CD4-positive, alpha-beta T cell (primary cell): ENCODE data around the gene ANKS1B. TPM values are rescaled to one million over a fixed set of nuclear protein-coding genes. Genes with fewer than 3 reads are reported as not detected.

ENCODE experiments used
- ATAC-seq: fragments of 200-7000 bp; cut with Tn5 transposase; one replicate; pipeline ENCODE4 v1.10.0; 2022; ENCODE audit warnings: mild to moderate bottlenecking; ENCODE audit not compliant: poor library complexity
- CTCF ChIA-PET: fragments of 350-600 bp; sonication (Branson Sonifier 250); formaldehyde crosslinking; loops from one replicate; lab custom pipeline; 2021; ENCODE audit warnings: antibody characterized with exemption, inconsistent platforms; lab: Charles Lee
- POLR2A ChIA-PET: fragments of 350-600 bp; sonication (Branson Sonifier 250); formaldehyde crosslinking; loops from one replicate; lab custom pipeline; 2021; ENCODE audit warnings: antibody characterized with exemption, inconsistent platforms; lab: Charles Lee
- DNase-seq, 14 experiments: peaks; one replicate each; pipeline ENCODE4 v3.0.0-alpha.2; 2013 to 2020; ENCODE audit warnings: mixed read lengths in 2 of 14
- H3K27ac ChIP-seq, 2 donors: one replicate each; pipeline versions ENCODE4 v1.5.1 to v1.7.0; 2013; ENCODE audit warnings: low read length in 2 of 2, low read depth in 1 of 2, mild to moderate bottlenecking in 1 of 2
- H3K27me3 ChIP-seq, 2 experiments: 1 replicate in 1 of 2; 2 replicates in 1 of 2; pipeline versions ENCODE4 v1.6.1 to v1.7.0; 2013; ENCODE audit warnings: low read length in 2 of 2, control low read depth in 1 of 2, mild to moderate bottlenecking in 1 of 2, moderate library complexity in 1 of 2; ENCODE audit not compliant: insufficient read depth in 2 of 2, control insufficient read depth in 1 of 2
- H3K36me3 ChIP-seq: one replicate; pipeline ENCODE4 v1.6.1; 2013; ENCODE audit warnings: low read length, control low read depth; ENCODE audit not compliant: insufficient read depth
- H3K4me1 ChIP-seq: one replicate; pipeline ENCODE4 v1.6.1; 2013; ENCODE audit warnings: low read length, control low read depth; ENCODE audit not compliant: insufficient read depth
- H3K4me3 ChIP-seq: one replicate; pipeline ENCODE4 v1.5.1; 2013; ENCODE audit warnings: mild to moderate bottlenecking, low read length, moderate library complexity
- H3K9me3 ChIP-seq, 2 experiments: 1 replicate in 1 of 2; 2 replicates in 1 of 2; pipeline versions ENCODE4 v1.6.1 to v1.7.0; 2013; ENCODE audit warnings: low read length in 2 of 2, mild to moderate bottlenecking in 2 of 2, control low read depth in 1 of 2, moderate library complexity in 1 of 2; ENCODE audit not compliant: control insufficient read depth in 1 of 2, insufficient read depth in 1 of 2
- H3K27ac Mint-ChIP-seq: one replicate; pipeline ENCODE4 v1.8.0; 2020; ENCODE audit warnings: mixed read lengths
- H3K27me3 Mint-ChIP-seq: one replicate; pipeline ENCODE4 v1.8.0; 2021; ENCODE audit warnings: mixed read lengths
- H3K36me3 Mint-ChIP-seq: one replicate; pipeline ENCODE4 v1.8.0; 2021; ENCODE audit warnings: low read depth, mixed read lengths
- H3K4me1 Mint-ChIP-seq: one replicate; pipeline ENCODE4 v1.8.0; 2021; ENCODE audit warnings: low read depth, mixed read lengths
- H3K4me3 Mint-ChIP-seq: one replicate; pipeline ENCODE4 v1.8.0; 2020; ENCODE audit warnings: mild to moderate bottlenecking, mixed read lengths
- H3K9me3 Mint-ChIP-seq: one replicate; pipeline ENCODE4 v1.8.0; 2020; ENCODE audit warnings: mixed read lengths
- intact Hi-C, 2 experiments: fragments of 100-400 bp; cut with DNase I in 1 of 2; cut with micrococcal nuclease in 1 of 2; formaldehyde crosslinking; loops; one replicate each; pipeline versions ENCODE4 v1.15.1 to v1.9.0; 2023 to 2025; cut with DNase I, micrococcal nuclease
- total RNA-seq, 174 experiments: library from RNA in 2 of 174; stranded (reverse) in 2 of 174; gene quantifications; one replicate each; pipeline ENCODE4 v1.2.3 and lab custom pipeline; 2021 to 2026
- TF ChIP-seq, protein P1 (sequence below): fragments of 200-600 bp; IDR thresholded peaks from one replicate; pipeline ENCODE4 v1.8.0; 2022; ENCODE audit warnings: antibody characterized with exemption, mild to moderate bottlenecking

The ANKS1B gene
- total RNA-seq, 2 experiments from 2014 or later, result 0.16 to 1.1 TPM

- DNase-seq, result no peak
- Histone ChIP-seq H3K36me3 (no peaks in the 10 kb centered on the region), H3K27me3 (peaks cover 7 to 15% of the 10 kb centered on the region in 2 experiments), H3K9me3 (no peaks in the 10 kb centered on the region), H3K4me1 (peaks cover 11% of the 10 kb centered on the region), H3K27ac (no peak overlapping the region), H3K4me3 (no peak overlapping the region)
- Mint-ChIP-seq H3K9me3 (no peaks in the 10 kb centered on the region), H3K4me1 (peaks cover 15% of the 10 kb centered on the region), H3K4me3 (no peak overlapping the region), H3K36me3 (no peaks in the 10 kb centered on the region), H3K27ac (no peak overlapping the region), H3K27me3 (peaks cover 37% of the 10 kb centered on the region)
- TF ChIP-seq, protein P1, sequence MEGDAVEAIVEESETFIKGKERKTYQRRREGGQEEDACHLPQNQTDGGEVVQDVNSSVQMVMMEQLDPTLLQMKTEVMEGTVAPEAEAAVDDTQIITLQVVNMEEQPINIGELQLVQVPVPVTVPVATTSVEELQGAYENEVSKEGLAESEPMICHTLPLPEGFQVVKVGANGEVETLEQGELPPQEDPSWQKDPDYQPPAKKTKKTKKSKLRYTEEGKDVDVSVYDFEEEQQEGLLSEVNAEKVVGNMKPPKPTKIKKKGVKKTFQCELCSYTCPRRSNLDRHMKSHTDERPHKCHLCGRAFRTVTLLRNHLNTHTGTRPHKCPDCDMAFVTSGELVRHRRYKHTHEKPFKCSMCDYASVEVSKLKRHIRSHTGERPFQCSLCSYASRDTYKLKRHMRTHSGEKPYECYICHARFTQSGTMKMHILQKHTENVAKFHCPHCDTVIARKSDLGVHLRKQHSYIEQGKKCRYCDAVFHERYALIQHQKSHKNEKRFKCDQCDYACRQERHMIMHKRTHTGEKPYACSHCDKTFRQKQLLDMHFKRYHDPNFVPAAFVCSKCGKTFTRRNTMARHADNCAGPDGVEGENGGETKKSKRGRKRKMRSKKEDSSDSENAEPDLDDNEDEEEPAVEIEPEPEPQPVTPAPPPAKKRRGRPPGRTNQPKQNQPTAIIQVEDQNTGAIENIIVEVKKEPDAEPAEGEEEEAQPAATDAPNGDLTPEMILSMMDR, result no peak
- no peak for ATAC-seq
- POLR2A ChIA-PET, result no interaction called here
- intact Hi-C loops, result no loop called here
- CTCF ChIA-PET, result no interaction called here
Observed at GRCh38 chr12:98750511-98750910, 1234.2 kb downstream of the ANKS1B start.

DNA sequence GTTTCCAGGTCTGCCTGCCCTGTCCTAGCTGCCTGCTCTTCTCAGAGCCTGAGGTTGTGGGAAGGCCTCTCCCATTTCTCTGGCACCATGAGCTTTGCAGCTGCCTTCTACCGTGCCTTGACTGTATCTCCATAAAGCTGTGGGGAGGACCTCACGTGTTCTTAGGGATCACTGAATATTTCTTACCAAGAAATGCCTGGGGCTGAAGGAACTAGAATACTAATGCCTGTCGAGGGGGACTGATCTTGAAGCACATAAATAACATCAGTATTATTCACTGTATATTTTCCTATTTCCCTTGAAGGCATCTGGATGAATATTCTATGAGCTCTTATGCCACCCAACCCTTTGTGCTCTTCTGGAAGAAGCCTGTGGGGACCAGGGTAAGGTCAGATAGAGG, 1236.3 kb downstream of the ANKS1B start:
- Mint-ChIP-seq H3K4me3 (no peak overlapping the region), H3K27me3 (peaks cover 33% of the 10 kb centered on the region), H3K4me1 (peaks cover 12% of the 10 kb centered on the region), H3K36me3 (no peaks in the 10 kb centered on the region), H3K9me3 (no peaks in the 10 kb centered on the region), H3K27ac (no peak overlapping the region)
- POLR2A ChIA-PET, result no interaction called here
- TF ChIP-seq, protein P1, result no peak
- CTCF ChIA-PET, result no interaction called here
- intact Hi-C loops, result no loop called here
- no peaks in the 10 kb centered on the region for H3K36me3 ChIP-seq
- no peaks in the 10 kb centered on the region for H3K9me3 ChIP-seq
- ATAC-seq (no peak), DNase-seq (no peak)
- H3K4me1 ChIP-seq, result peaks cover 15% of the 10 kb centered on the region
- H3K4me3 ChIP-seq, result no peak overlapping the region
- peaks cover 7 to 17% of the 10 kb centered on the region in 2 experiments for H3K27me3 ChIP-seq
- H3K27ac ChIP-seq, result no peak overlapping the region

GRCh38 chr12:98745578-98746391, 1239.0 kb downstream of the ANKS1B start:
- H3K27me3 ChIP-seq, result peaks cover 7 to 17% of the 10 kb centered on the region in 2 experiments
- no peaks in the 10 kb centered on the region for H3K9me3 ChIP-seq
- H3K4me1 ChIP-seq, result peaks cover 15% of the 10 kb centered on the region
- CTCF ChIA-PET, result no interaction called here
- Mint-ChIP-seq H3K4me1 (peaks cover 12% of the 10 kb centered on the region), H3K4me3 (peak overlapping the region; percentile 85), H3K36me3 (no peaks in the 10 kb centered on the region), H3K27me3 (peaks cover 33% of the 10 kb centered on the region), H3K27ac (peak overlapping the region; percentile 10), H3K9me3 (no peaks in the 10 kb centered on the region)
- no peak overlapping the region for H3K27ac ChIP-seq
- ATAC-seq, result peak; percentile 40
- POLR2A ChIA-PET, result no interaction called here
- no peaks in the 10 kb centered on the region for H3K36me3 ChIP-seq
- TF ChIP-seq, protein P1, result no peak
- intact Hi-C loops, result no loop called here
- peak overlapping the region; percentile 63 for H3K4me3 ChIP-seq
- DNase-seq, result peak in 9 of 14 experiments; percentile 5 to 40 (median 27)
